Measurements from ENCODE around the gene CLDND2. TPM values are rescaled to one million over a fixed set of nuclear protein-coding genes. Genes with fewer than 3 reads are reported as not detected.

The CLDND2 gene
- total and polyA plus RNA-seq, 2 of the 4 experiments (the other 2 are of a cell fraction) = not detected

DNA sequence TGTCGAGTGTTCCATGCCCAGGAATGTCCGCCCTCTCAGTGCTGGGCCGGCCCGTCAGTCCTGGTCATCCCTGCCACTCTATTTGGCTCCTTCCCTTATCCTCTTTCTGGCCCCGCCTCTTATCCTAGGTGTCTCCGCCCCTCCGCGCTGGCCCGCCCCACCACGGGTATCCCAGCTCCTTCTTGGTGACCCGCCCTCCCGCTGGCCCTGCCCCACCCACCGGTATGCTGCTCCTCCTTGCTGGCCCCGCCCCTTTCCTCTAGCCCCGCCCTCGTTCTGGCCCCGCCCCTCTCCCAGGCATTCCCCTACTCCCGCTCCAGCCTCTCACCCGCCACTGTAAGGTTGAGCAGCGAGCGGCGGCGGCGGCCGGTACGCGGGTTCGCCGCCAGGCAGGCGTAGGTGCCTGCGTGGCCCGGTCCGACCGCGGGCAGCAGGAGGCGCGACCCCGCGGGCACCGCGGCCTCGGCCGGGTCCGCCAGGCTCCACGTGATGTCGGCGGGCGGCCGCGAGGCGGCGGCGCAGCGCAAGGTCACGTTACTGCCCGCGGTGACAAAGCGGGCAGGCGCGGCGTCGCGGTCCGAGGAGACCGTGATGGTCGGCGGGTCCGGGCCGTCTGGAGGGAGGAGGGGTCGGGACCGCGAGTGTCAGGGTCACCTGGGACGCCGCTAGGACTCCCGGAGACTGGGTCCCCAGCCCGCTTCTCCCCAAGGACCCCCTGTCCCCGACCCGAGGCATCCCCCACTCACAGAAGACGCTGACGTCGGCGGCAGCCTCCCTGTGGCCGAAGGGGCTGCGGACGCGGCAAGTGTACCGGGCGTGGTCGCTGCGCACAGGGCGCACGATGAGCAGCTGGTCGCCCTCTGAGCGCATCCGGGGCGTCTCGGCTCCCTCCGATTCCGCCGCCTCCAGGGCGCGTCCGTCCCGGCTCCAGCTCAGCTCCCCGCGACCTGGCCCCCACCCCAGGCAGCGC is 28.8 kb downstream of the CLDND2 start (continued):
- TF ChIP-seq ELK1 (IDR thresholded peaks at IDR 0.05; ENCODE audit: borderline replicate concordance, low read depth, low read length) (no peak), MAFK (IDR thresholded peaks at IDR 0.05; ENCODE audit: low read depth, low read length) (no peak), RAD21 (IDR thresholded peaks at IDR 0.05; ENCODE audit: low read length) (peak; percentile 26; the same call in 1 of the 2 replicates)
